Neural cell (in vitro differentiated cells): Measurements from ENCODE around the gene RNF123. TPM values are rescaled to one million over a fixed set of nuclear protein-coding genes. Genes with fewer than 3 reads are reported as not detected.

ENCODE experiments used
- H2AFZ ChIP-seq: fragments of 200-600, 300-800 bp; sonication (generic), shearing (Covaris generic); 2 replicates; pipeline ENCODE4 v1.6.0; 2014; ENCODE audit warnings: low read depth, mild to moderate bottlenecking, antibody characterized with exemption, low read length, moderate library complexity
- H3F3A ChIP-seq: fragments of 200-600 bp; shearing (Covaris generic); 2 replicates; pipeline ENCODE4 v1.6.1; 2016; ENCODE audit warnings: mild to moderate bottlenecking, moderate library complexity, mixed read lengths, antibody characterized with exemption, low read length; ENCODE audit not compliant: insufficient read depth, poor library complexity, severe bottlenecking
- H3K27ac ChIP-seq: fragments of 200-600, 300-800 bp; sonication (generic), shearing (Covaris generic); 2 replicates; pipeline ENCODE4 v1.5.1; 2014; ENCODE audit warnings: mild to moderate bottlenecking, low read length, moderate library complexity
- H3K27me3 ChIP-seq: fragments of 300-800, 200-600 bp; sonication (generic), shearing (Covaris generic); 2 replicates; pipeline ENCODE4 v1.6.0; 2014; ENCODE audit warnings: mild to moderate bottlenecking, low read depth, low read length, moderate library complexity; ENCODE audit not compliant: insufficient read depth
- H3K36me3 ChIP-seq: fragments of 300-800, 200-600 bp; sonication (generic), shearing (Covaris generic); 2 replicates; pipeline ENCODE4 v1.5.1; 2014; ENCODE audit warnings: mild to moderate bottlenecking, antibody characterized with exemption, low read length, moderate library complexity; ENCODE audit not compliant: insufficient read depth
- H3K4me2 ChIP-seq: fragments of 300-800, 200-600 bp; sonication (generic), shearing (Covaris generic); 2 replicates; pipeline ENCODE4 v1.6.0; 2014; ENCODE audit warnings: mild to moderate bottlenecking, low read length
- H3K4me3 ChIP-seq: fragments of 300-800, 200-600 bp; sonication (generic), shearing (Covaris generic); 2 replicates; pipeline ENCODE4 v1.5.1; 2014; ENCODE audit warnings: mild to moderate bottlenecking, low read length, moderate library complexity
- H3K79me2 ChIP-seq: fragments of 200-600 bp; shearing (Covaris generic); replicated peaks from 2 replicates; pipeline ENCODE4 v1.6.0; 2014; ENCODE audit warnings: mild to moderate bottlenecking, low read length, moderate library complexity; ENCODE audit not compliant: insufficient read depth
- H3K9ac ChIP-seq: fragments of 300-800, 200-600 bp; sonication (generic), shearing (Covaris generic); 2 replicates; pipeline ENCODE4 v1.6.1; 2016; ENCODE audit warnings: mild to moderate bottlenecking, low read length, mixed read lengths
- H3K9me2 ChIP-seq: fragments of 200-600 bp; shearing (Covaris generic); 2 replicates; pipeline ENCODE4 v1.6.1; 2016; ENCODE audit warnings: mild to moderate bottlenecking, low read length, mixed read lengths; ENCODE audit not compliant: insufficient read depth
- H3K9me3 ChIP-seq: fragments of 200-600, 300-800 bp; sonication (generic), shearing (Covaris generic); 2 replicates; pipeline ENCODE4 v1.6.1; 2016; ENCODE audit warnings: mild to moderate bottlenecking, mixed run types, low read length, moderate library complexity, mixed read lengths
- H4K20me1 ChIP-seq: fragments of 200-600 bp; shearing (Covaris generic); 2 replicates; pipeline ENCODE4 v1.6.1; 2016; ENCODE audit warnings: mild to moderate bottlenecking, mixed run types; ENCODE audit not compliant: insufficient read depth
- EP300 ChIP-seq: fragments of 450-650 bp; conservative IDR thresholded peaks from 2 replicates; pipeline ENCODE4 v1.6.1; 2014; ENCODE audit warnings: antibody characterized with exemption, mild to moderate bottlenecking, moderate library complexity; ENCODE audit not compliant: poor library complexity, severe bottlenecking
- EZH2 ChIP-seq: fragments of 200-600, 300-800 bp; shearing (Covaris generic), sonication (generic); IDR thresholded peaks from 2 replicates; pipeline ENCODE4 v1.6.1; 2014; ENCODE audit warnings: antibody characterized with exemption, low read length, borderline replicate concordance, mild to moderate bottlenecking; ENCODE audit not compliant: insufficient read depth, poor library complexity, severe bottlenecking
- MXI1 ChIP-seq: fragments of 450-650 bp; conservative IDR thresholded peaks from 2 replicates; pipeline ENCODE4 v1.6.1; 2014; ENCODE audit warnings: antibody characterized with exemption, mild to moderate bottlenecking; ENCODE audit not compliant: poor library complexity, severe bottlenecking
- POLR2AphosphoS5 ChIP-seq: IDR thresholded peaks from 2 replicates; pipeline ENCODE4 v1.6.1; 2012
- RAD21 ChIP-seq: fragments of 450-650 bp; conservative IDR thresholded peaks from 2 replicates; pipeline ENCODE4 v1.6.1; 2014; ENCODE audit warnings: antibody characterized with exemption, mild to moderate bottlenecking, moderate library complexity
- SMC3 ChIP-seq: fragments of 450-650 bp; conservative IDR thresholded peaks from 2 replicates; pipeline ENCODE4 v1.6.1; 2014; ENCODE audit warnings: antibody characterized with exemption, mild to moderate bottlenecking, moderate library complexity; ENCODE audit not compliant: poor library complexity
- TAF1 ChIP-seq: IDR thresholded peaks from 2 replicates; pipeline ENCODE4 v1.6.1; 2012; ENCODE audit warnings: low read depth
- polyA plus RNA-seq: library from polyadenylated mRNA; depleted of rRNA; stranded (reverse); fragments of >200 nt; gene quantifications from 2 replicates; pipeline ENCODE4 v1.2.3, GENCODE V29; 2014
- TF ChIP-seq, protein P1 (sequence below): fragments of 450-650 bp; IDR thresholded peaks from 2 replicates; pipeline ENCODE4 v1.5.1; 2014; ENCODE audit warnings: antibody characterized with exemption, mild to moderate bottlenecking, moderate library complexity; ENCODE audit not compliant: poor library complexity, severe bottlenecking
- TF ChIP-seq, protein P2 (sequence below): IDR thresholded peaks from 2 replicates; pipeline ENCODE4 v1.6.1; 2012; ENCODE audit warnings: borderline replicate concordance

Gene RNF123
- polyA plus RNA-seq, 1 donor from 2014 or later, result 27.4 TPM

DNA sequence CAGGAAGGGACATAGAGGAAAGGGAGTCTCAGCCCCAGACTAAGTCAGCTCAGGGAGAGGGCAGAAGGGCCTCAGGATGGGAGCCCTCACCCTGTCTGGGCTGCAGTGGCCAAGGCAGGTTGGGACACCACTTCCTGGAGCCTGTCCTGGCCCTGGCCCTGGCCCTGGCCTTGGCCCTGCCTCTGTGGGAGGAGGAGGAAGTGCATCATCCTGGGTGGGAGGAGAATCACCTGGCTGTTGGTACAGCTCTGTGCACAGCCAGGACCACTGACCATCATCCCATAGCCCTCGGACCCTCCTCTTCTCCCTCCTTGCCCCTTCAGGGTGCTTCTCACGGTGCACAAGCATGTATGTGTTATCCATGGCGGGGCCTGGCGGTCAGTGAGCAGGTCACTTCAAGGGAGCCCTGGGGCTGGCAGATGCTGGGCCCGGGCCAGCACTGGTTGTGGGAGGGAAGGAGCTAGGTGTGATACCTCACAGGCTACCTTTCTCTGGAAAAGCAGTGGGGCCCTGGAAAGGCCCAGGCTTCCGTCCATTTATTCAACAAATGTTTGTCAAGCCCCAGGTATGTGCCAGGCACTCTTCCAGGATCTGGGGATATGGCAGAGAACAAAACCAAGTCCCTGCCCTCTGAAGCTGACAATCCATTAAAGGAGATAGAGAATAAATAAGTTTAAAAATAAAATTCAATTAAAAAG lies 23.4 kb upstream of the RNF123 start:
- Histone ChIP-seq H3K27ac (no peak overlapping the region), H3K36me3 (no peaks in the 10 kb centered on the region), H4K20me1 (no peaks in the 10 kb centered on the region), H3K9me2 (no peaks in the 10 kb centered on the region), H3K9me3 (no peaks in the 10 kb centered on the region), H3K27me3 (no peaks in the 10 kb centered on the region), H3K4me3 (no peak overlapping the region), H2AFZ (no peak overlapping the region), H3K9ac (no peak overlapping the region), H3F3A (no peaks in the 10 kb centered on the region), H3K79me2 (no peaks in the 10 kb centered on the region), H3K4me2 (no peak overlapping the region)
- TF ChIP-seq EZH2 (no peak), SMC3 (no peak), TAF1 (no peak)

DNA sequence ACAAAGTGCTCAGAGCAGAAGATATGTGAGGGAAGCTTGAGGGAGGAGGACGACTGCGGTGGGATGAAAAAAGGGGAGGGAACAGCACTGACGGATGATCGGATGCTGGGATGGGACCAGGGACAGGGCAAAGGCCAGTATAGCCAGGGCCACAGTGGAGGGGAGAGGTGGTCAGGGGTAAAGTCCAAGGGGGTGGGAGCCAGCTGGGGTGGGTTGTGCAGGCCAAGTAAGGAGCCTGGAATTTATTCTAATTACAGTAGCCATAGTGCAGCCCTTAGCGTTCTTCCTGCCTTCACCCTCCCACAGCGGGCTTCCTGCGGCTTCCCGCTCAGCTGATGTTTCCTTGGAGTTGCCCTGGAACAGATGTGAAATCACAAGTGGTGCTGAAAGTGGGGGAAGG lies 22.8 kb upstream of the RNF123 start:
- Histone ChIP-seq H3K9me2 (no peaks in the 10 kb centered on the region), H3K4me2 (no peak overlapping the region), H3F3A (no peaks in the 10 kb centered on the region), H3K27me3 (no peaks in the 10 kb centered on the region), H4K20me1 (no peaks in the 10 kb centered on the region), H2AFZ (no peak overlapping the region), H3K4me3 (no peak overlapping the region), H3K9ac (no peak overlapping the region), H3K9me3 (no peaks in the 10 kb centered on the region), H3K79me2 (no peaks in the 10 kb centered on the region), H3K36me3 (no peaks in the 10 kb centered on the region), H3K27ac (no peak overlapping the region)
- TF ChIP-seq TAF1, result no peak
- TF ChIP-seq EP300, result no peak
- TF ChIP-seq, protein P1, sequence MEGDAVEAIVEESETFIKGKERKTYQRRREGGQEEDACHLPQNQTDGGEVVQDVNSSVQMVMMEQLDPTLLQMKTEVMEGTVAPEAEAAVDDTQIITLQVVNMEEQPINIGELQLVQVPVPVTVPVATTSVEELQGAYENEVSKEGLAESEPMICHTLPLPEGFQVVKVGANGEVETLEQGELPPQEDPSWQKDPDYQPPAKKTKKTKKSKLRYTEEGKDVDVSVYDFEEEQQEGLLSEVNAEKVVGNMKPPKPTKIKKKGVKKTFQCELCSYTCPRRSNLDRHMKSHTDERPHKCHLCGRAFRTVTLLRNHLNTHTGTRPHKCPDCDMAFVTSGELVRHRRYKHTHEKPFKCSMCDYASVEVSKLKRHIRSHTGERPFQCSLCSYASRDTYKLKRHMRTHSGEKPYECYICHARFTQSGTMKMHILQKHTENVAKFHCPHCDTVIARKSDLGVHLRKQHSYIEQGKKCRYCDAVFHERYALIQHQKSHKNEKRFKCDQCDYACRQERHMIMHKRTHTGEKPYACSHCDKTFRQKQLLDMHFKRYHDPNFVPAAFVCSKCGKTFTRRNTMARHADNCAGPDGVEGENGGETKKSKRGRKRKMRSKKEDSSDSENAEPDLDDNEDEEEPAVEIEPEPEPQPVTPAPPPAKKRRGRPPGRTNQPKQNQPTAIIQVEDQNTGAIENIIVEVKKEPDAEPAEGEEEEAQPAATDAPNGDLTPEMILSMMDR, result no peak
- no peak for TF ChIP-seq RAD21
- TF ChIP-seq EZH2, result no peak

DNA sequence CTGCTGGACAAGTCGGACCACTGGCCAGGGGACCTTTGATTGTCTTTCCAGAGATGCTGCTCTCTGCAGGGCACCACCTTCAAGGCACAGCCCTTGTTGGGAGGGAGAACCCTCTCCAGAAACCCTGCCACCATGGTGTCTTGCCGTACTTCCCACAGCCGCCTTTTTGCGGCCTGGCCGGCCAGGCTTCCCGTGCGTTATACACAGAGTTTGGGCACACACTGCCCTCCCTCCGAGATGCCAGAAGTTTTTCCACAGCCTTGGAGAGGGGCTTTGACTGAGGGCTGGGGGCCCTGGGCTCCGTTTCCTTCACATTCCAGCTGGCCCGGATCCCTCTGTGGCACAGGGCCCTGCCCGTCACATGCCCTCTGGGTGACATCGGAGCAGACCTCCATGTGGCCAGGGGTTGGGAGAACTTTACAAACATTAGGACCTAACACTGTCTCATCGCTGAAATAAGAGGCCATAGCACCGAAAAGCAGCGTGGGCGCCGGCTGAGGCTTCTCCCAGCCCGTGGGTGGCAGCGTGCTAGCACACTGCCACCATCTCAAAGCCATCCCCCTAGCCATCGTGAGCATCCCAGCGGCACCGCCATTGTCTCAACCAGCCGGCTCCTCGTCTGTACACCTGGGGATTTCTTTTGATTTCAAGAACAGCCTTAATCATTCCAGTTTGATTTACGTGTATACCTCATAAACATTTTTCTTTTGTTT lies 21.5 kb upstream of the RNF123 start:
- H2AFZ ChIP-seq, result no peak overlapping the region
- H3K4me3 ChIP-seq, result no peak overlapping the region
- H3K9me2 ChIP-seq, result no peaks in the 10 kb centered on the region
- H3K27me3 ChIP-seq, result no peaks in the 10 kb centered on the region
- no peaks in the 10 kb centered on the region for H3K36me3 ChIP-seq
- H3F3A ChIP-seq, result no peaks in the 10 kb centered on the region
- H3K9ac ChIP-seq, result no peak overlapping the region
- no peak overlapping the region for H3K27ac ChIP-seq
- H3K9me3 ChIP-seq, result no peaks in the 10 kb centered on the region
- no peaks in the 10 kb centered on the region for H3K79me2 ChIP-seq
- TF ChIP-seq SMC3 (no peak), TAF1 (no peak), EP300 (no peak), RAD21 (no peak), POLR2AphosphoS5 (no peak), EZH2 (no peak), MXI1 (no peak)
- TF ChIP-seq, protein P1, result no peak
- TF ChIP-seq, protein P2, sequence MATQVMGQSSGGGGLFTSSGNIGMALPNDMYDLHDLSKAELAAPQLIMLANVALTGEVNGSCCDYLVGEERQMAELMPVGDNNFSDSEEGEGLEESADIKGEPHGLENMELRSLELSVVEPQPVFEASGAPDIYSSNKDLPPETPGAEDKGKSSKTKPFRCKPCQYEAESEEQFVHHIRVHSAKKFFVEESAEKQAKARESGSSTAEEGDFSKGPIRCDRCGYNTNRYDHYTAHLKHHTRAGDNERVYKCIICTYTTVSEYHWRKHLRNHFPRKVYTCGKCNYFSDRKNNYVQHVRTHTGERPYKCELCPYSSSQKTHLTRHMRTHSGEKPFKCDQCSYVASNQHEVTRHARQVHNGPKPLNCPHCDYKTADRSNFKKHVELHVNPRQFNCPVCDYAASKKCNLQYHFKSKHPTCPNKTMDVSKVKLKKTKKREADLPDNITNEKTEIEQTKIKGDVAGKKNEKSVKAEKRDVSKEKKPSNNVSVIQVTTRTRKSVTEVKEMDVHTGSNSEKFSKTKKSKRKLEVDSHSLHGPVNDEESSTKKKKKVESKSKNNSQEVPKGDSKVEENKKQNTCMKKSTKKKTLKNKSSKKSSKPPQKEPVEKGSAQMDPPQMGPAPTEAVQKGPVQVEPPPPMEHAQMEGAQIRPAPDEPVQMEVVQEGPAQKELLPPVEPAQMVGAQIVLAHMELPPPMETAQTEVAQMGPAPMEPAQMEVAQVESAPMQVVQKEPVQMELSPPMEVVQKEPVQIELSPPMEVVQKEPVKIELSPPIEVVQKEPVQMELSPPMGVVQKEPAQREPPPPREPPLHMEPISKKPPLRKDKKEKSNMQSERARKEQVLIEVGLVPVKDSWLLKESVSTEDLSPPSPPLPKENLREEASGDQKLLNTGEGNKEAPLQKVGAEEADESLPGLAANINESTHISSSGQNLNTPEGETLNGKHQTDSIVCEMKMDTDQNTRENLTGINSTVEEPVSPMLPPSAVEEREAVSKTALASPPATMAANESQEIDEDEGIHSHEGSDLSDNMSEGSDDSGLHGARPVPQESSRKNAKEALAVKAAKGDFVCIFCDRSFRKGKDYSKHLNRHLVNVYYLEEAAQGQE, result no peak
- no peak overlapping the region for H3K4me2 ChIP-seq
- H4K20me1 ChIP-seq, result no peaks in the 10 kb centered on the region
